OCI-LY7 (cell line): Measurements from ENCODE around the gene FGF1. TPM values are rescaled to one million over a fixed set of nuclear protein-coding genes. Genes with fewer than 3 reads are reported as not detected.

ENCODE experiments used
- BruUV-seq: library from RNA; stranded (reverse); fragments of 400-500 nt; replicated peaks from 2 replicates; lab custom pipeline; 2021; lab: Mats Ljungman, UMichigan
- CTCF ChIA-PET: fragments of 300-600 bp; sonication (Branson Sonifier 250); formaldehyde crosslinking; loops from one replicate; lab custom pipeline; 2022; ENCODE audit warnings: antibody characterized with exemption; ENCODE audit not compliant: unreplicated experiment; lab: Charles Lee
- POLR2A ChIA-PET: fragments of 300-600 bp; sonication (Branson Sonifier 250); formaldehyde crosslinking; loops from one replicate; lab custom pipeline; 2022; ENCODE audit warnings: antibody characterized with exemption; lab: Charles Lee
- DNase-seq: peaks from one replicate; pipeline ENCODE4 v3.0.0-alpha.2; 2015; ENCODE audit warnings: low spot score
- H2AFZ ChIP-seq: fragments of 200-600 bp; sonication (generic), shearing (Covaris generic); 2 replicates; pipeline ENCODE4 v1.6.1; 2014; ENCODE audit warnings: mild to moderate bottlenecking, antibody characterized with exemption, low read length, moderate library complexity
- H3K27ac ChIP-seq: fragments of 200-600 bp; sonication (generic); 2 replicates; pipeline ENCODE4 v1.5.1; 2014; ENCODE audit warnings: mixed run types, low read depth, mild to moderate bottlenecking, moderate library complexity, low read length, inconsistent platforms; ENCODE audit not compliant: poor library complexity, severe bottlenecking
- H3K36me3 ChIP-seq: fragments of 200-600 bp; sonication (generic); 2 replicates; pipeline ENCODE4 v1.6.1; 2014; ENCODE audit warnings: mild to moderate bottlenecking, antibody characterized with exemption, low read length, moderate library complexity, mixed read lengths; ENCODE audit not compliant: insufficient read depth
- H3K4me1 ChIP-seq: fragments of 200-600 bp; sonication (generic); 2 replicates; pipeline ENCODE4 v1.5.1; 2014; ENCODE audit warnings: mild to moderate bottlenecking, low read length; ENCODE audit not compliant: insufficient read depth, poor library complexity, severe bottlenecking
- H3K4me2 ChIP-seq: fragments of 200-600 bp; sonication (generic); 2 replicates; pipeline ENCODE4 v1.6.1; 2014; ENCODE audit warnings: mild to moderate bottlenecking, low read length
- H3K4me3 ChIP-seq: fragments of 200-600 bp; sonication (generic); 2 replicates; pipeline ENCODE4 v1.5.1; 2014; ENCODE audit warnings: mild to moderate bottlenecking, low read depth, low read length; ENCODE audit not compliant: poor library complexity, severe bottlenecking
- H3K79me2 ChIP-seq: fragments of 200-600 bp; sonication (generic); 2 replicates; pipeline ENCODE4 v1.6.1; 2016; ENCODE audit warnings: low read depth, mild to moderate bottlenecking, low read length, moderate library complexity, mixed read lengths; ENCODE audit not compliant: insufficient read depth
- H3K9me2 ChIP-seq: fragments of 200-600 bp; sonication (generic); 2 replicates; pipeline ENCODE4 v1.6.1; 2016; ENCODE audit warnings: mild to moderate bottlenecking, low read length, mixed read lengths; ENCODE audit not compliant: insufficient read depth
- H3K9me3 ChIP-seq: fragments of 200-600 bp; sonication (generic); 2 replicates; pipeline ENCODE4 v1.6.1; 2014; ENCODE audit warnings: mild to moderate bottlenecking, mixed run types, low read length, mixed read lengths
- H4K20me1 ChIP-seq: fragments of 200-600 bp; sonication (generic); 2 replicates; pipeline ENCODE4 v1.6.1; 2014; ENCODE audit warnings: mild to moderate bottlenecking, antibody characterized with exemption, low read length, moderate library complexity, mixed read lengths; ENCODE audit not compliant: insufficient read depth
- CTCF ChIP-seq: fragments of 200-600 bp; sonication (generic); conservative IDR thresholded peaks from 2 replicates; pipeline ENCODE4 v1.5.1; 2014; ENCODE audit warnings: mild to moderate bottlenecking, antibody characterized with exemption, low read length, moderate library complexity, mixed read lengths
- EZH2phosphoT487 ChIP-seq: fragments of 200-600 bp; sonication (generic); IDR thresholded peaks from 2 replicates; pipeline ENCODE4 v1.6.1; 2018; ENCODE audit warnings: low read depth, borderline replicate concordance, mild to moderate bottlenecking, mixed run types, antibody characterized with exemption, low read length, moderate library complexity, mixed read lengths
- intact Hi-C: fragments of 100-400 bp; cut with micrococcal nuclease; formaldehyde crosslinking; loops from one replicate; pipeline ENCODE4 v1.10.0; 2022; ENCODE audit not compliant: unreplicated experiment
- total RNA-seq, 2 experiments: library from RNA; depleted of rRNA in 1 of 2; stranded (reverse); fragments of >200 nt in 1 of 2; shearing (Covaris generic) in 1 of 2; gene quantifications; 2 replicates each; pipeline ENCODE4 v1.2.3, GENCODE V29; 2014 to 2022

The FGF1 gene
- total RNA-seq, 2 experiments from 2014 or later: not detected

DNA sequence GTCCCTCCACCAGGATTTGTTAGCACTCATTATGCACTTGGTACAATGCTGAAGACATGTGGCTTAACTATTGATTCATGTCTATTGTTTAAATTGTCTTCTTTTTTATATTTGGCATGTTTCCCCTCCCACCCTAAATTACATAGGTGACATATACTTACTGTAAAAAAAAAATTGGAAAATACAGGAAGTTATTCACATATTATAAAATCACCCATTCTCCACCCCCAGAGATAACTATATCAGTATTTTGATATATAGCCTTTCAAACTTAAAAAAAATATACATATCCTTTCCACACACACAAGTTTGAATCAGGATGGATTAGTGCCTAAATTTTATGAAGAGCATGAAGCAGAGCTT, 87.6 kb downstream of the FGF1 start:
- no peaks in the 10 kb centered on the region for H3K9me3 ChIP-seq
- no peaks in the 10 kb centered on the region for H3K4me1 ChIP-seq
- intact Hi-C loops: no loop called here
- TF ChIP-seq EZH2phosphoT487 (no peak), CTCF (no peak)
- no peak overlapping the region for H3K4me2 ChIP-seq
- H3K4me3 ChIP-seq: no peak overlapping the region
- no peaks in the 10 kb centered on the region for H4K20me1 ChIP-seq
- BruUV-seq: no TSS peak
- CTCF ChIA-PET: no interaction called here
- no peaks in the 10 kb centered on the region for H3K9me2 ChIP-seq
- H2AFZ ChIP-seq: no peak overlapping the region
- POLR2A ChIA-PET: no interaction called here
- no peaks in the 10 kb centered on the region for H3K79me2 ChIP-seq
- no peak for DNase-seq
- H3K36me3 ChIP-seq: no peaks in the 10 kb centered on the region
- no peak overlapping the region for H3K27ac ChIP-seq

- no peak overlapping the region for H3K4me3 ChIP-seq
- no peaks in the 10 kb centered on the region for H3K9me3 ChIP-seq
- H2AFZ ChIP-seq: no peak overlapping the region
- no peaks in the 10 kb centered on the region for H3K79me2 ChIP-seq
- no TSS peak for BruUV-seq
- DNase-seq: no peak
- intact Hi-C loops: no loop called here
- no peaks in the 10 kb centered on the region for H3K4me1 ChIP-seq
- H4K20me1 ChIP-seq: no peaks in the 10 kb centered on the region
- CTCF ChIA-PET: no interaction called here
- POLR2A ChIA-PET: no interaction called here
- H3K9me2 ChIP-seq: no peaks in the 10 kb centered on the region
- H3K4me2 ChIP-seq: no peak overlapping the region
- no peak overlapping the region for H3K27ac ChIP-seq
- TF ChIP-seq EZH2phosphoT487 (no peak), CTCF (no peak)
- no peaks in the 10 kb centered on the region for H3K36me3 ChIP-seq
These were observed 88.1 kb downstream of the FGF1 start for GRCh38 chr5:142597546-142598337.

- no peaks in the 10 kb centered on the region for H4K20me1 ChIP-seq
- CTCF ChIA-PET: no interaction called here
- intact Hi-C loops: no loop called here
These were observed 88.9 kb downstream of the FGF1 start for GRCh38 chr5:142597025-142597424.

More at GRCh38 chr5:142597025-142597424, 88.9 kb downstream of the FGF1 start:
- H3K9me2 ChIP-seq: no peaks in the 10 kb centered on the region
- no peak overlapping the region for H3K27ac ChIP-seq
- POLR2A ChIA-PET: no interaction called here
- no peak for DNase-seq
- H3K4me1 ChIP-seq: no peaks in the 10 kb centered on the region
- BruUV-seq: no TSS peak
- no peaks in the 10 kb centered on the region for H3K9me3 ChIP-seq
- no peak overlapping the region for H2AFZ ChIP-seq
- H3K4me2 ChIP-seq: no peak overlapping the region
- H3K4me3 ChIP-seq: no peak overlapping the region
- no peaks in the 10 kb centered on the region for H3K79me2 ChIP-seq
- no peaks in the 10 kb centered on the region for H3K36me3 ChIP-seq
- TF ChIP-seq EZH2phosphoT487 (no peak), CTCF (no peak)
